Neural progenitor cell (in vitro differentiated cells): Measurements from ENCODE around the gene GOLGA5. TPM values are rescaled to one million over a fixed set of nuclear protein-coding genes. Genes with fewer than 3 reads are reported as not detected.

Experiments used
- DNase-seq: peaks from one replicate; pipeline ENCODE4 v3.0.0-alpha.2; 2016; ENCODE audit warnings: low spot score
- H2AFZ ChIP-seq: fragments of 200-600 bp; sonication (generic); replicated peaks from 2 replicates; pipeline ENCODE4 v1.6.1; 2016; ENCODE audit warnings: antibody characterized with exemption
- H3F3A ChIP-seq: fragments of 200-600 bp; sonication (generic); 2 replicates; pipeline ENCODE4 v1.6.1; 2016; ENCODE audit warnings: antibody characterized with exemption, low read depth
- H3K27ac ChIP-seq: fragments of 200-600 bp; sonication (generic); 2 replicates; pipeline ENCODE4 v1.5.1; 2016; ENCODE audit warnings: mild to moderate bottlenecking
- H3K27me3 ChIP-seq: fragments of 200-600 bp; sonication (generic); 2 replicates; pipeline ENCODE4 v1.6.1; 2016; ENCODE audit warnings: mild to moderate bottlenecking, moderate library complexity
- H3K36me3 ChIP-seq: fragments of 200-600 bp; sonication (generic); 2 replicates; pipeline ENCODE4 v1.5.1; 2016
- H3K4me1 ChIP-seq: fragments of 200-600 bp; sonication (generic); 2 replicates; pipeline ENCODE4 v1.6.1; 2016; ENCODE audit warnings: mixed run types
- H3K4me2 ChIP-seq: fragments of 200-600 bp; sonication (generic); 2 replicates; pipeline ENCODE4 v1.6.1; 2016
- H3K4me3 ChIP-seq: fragments of 200-600 bp; sonication (generic); 2 replicates; pipeline ENCODE4 v1.5.1; 2016
- H3K79me2 ChIP-seq: fragments of 200-600 bp; sonication (generic); 2 replicates; pipeline ENCODE4 v1.6.1; 2016; ENCODE audit warnings: low read depth
- H3K9ac ChIP-seq: fragments of 200-600 bp; sonication (generic); 2 replicates; pipeline ENCODE4 v1.6.1; 2016
- H3K9me3 ChIP-seq: fragments of 200-600 bp; sonication (generic); 2 replicates; pipeline ENCODE4 v1.5.1; 2016; ENCODE audit warnings: low read depth
- H4K20me1 ChIP-seq: fragments of 200-600 bp; sonication (generic); 2 replicates; pipeline ENCODE4 v1.6.1; 2016; ENCODE audit warnings: low read depth
- H3K27ac Mint-ChIP-seq: 3 replicates; pipeline ENCODE4 v1.8.0; 2021; ENCODE audit warnings: mixed read lengths
- H3K27me3 Mint-ChIP-seq: 2 replicates; pipeline ENCODE4 v1.8.0; 2022; ENCODE audit warnings: low read depth, mild to moderate bottlenecking, inconsistent platforms, moderate library complexity, mixed read lengths; ENCODE audit not compliant: insufficient read depth
- H3K36me3 Mint-ChIP-seq: 3 replicates; pipeline ENCODE4 v1.8.0; 2021; ENCODE audit warnings: mixed read lengths
- H3K4me1 Mint-ChIP-seq: 3 replicates; pipeline ENCODE4 v1.8.0; 2021; ENCODE audit warnings: mixed read lengths
- H3K4me3 Mint-ChIP-seq: 3 replicates; pipeline ENCODE4 v1.8.0; 2021; ENCODE audit warnings: mild to moderate bottlenecking, moderate library complexity, mixed read lengths
- H3K9me3 Mint-ChIP-seq: 3 replicates; pipeline ENCODE4 v1.8.0; 2020; ENCODE audit warnings: mixed read lengths
- EZH2 ChIP-seq: fragments of 200-600 bp; sonication (generic); IDR thresholded peaks from 2 replicates; pipeline ENCODE4 v1.6.1; 2017; ENCODE audit warnings: antibody characterized with exemption, mild to moderate bottlenecking, moderate library complexity
- EZH2phosphoT487 ChIP-seq: fragments of 200-600 bp; sonication (generic); IDR thresholded peaks from 2 replicates; pipeline ENCODE4 v1.6.1; 2017; ENCODE audit warnings: antibody characterized with exemption
- total RNA-seq: library from RNA; depleted of rRNA; stranded (reverse); fragments of >200 nt; gene quantifications from 2 replicates; pipeline ENCODE4 v1.2.3, GENCODE V29; 2015; ENCODE audit warnings: low replicate concordance
- TF ChIP-seq, protein P1 (sequence below): fragments of 200-600 bp; sonication (generic); IDR thresholded peaks from 2 replicates; pipeline ENCODE4 v1.5.1; 2017; ENCODE audit warnings: antibody characterized with exemption, mild to moderate bottlenecking

The GOLGA5 gene
- total RNA-seq, 1 donor from 2014 or later = 34.2 TPM

DNA sequence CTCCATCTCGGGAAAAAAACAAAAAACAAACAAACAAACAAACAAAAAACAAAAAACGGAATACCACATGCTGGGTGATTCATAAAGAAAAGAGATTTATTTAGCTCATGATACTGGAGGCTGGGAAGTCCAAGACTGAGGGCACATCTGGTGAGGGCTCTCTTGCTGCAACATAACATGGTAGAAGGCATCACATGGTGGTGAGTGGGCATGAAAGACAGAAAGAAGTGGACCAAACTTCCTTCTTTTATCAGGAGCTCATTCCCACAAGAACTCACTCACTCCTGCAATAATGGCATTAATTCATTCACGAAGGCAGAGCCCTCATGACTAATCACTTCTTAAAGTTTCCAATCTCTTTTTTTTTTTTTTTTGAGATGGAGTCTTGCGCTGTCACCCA lies 37.7 kb upstream of the GOLGA5 start:
- H3K36me3 ChIP-seq = no peaks in the 10 kb centered on the region
- TF ChIP-seq EZH2phosphoT487 (no peak), EZH2 (no peak)
- TF ChIP-seq, protein P1, sequence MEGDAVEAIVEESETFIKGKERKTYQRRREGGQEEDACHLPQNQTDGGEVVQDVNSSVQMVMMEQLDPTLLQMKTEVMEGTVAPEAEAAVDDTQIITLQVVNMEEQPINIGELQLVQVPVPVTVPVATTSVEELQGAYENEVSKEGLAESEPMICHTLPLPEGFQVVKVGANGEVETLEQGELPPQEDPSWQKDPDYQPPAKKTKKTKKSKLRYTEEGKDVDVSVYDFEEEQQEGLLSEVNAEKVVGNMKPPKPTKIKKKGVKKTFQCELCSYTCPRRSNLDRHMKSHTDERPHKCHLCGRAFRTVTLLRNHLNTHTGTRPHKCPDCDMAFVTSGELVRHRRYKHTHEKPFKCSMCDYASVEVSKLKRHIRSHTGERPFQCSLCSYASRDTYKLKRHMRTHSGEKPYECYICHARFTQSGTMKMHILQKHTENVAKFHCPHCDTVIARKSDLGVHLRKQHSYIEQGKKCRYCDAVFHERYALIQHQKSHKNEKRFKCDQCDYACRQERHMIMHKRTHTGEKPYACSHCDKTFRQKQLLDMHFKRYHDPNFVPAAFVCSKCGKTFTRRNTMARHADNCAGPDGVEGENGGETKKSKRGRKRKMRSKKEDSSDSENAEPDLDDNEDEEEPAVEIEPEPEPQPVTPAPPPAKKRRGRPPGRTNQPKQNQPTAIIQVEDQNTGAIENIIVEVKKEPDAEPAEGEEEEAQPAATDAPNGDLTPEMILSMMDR = no peak

DNA sequence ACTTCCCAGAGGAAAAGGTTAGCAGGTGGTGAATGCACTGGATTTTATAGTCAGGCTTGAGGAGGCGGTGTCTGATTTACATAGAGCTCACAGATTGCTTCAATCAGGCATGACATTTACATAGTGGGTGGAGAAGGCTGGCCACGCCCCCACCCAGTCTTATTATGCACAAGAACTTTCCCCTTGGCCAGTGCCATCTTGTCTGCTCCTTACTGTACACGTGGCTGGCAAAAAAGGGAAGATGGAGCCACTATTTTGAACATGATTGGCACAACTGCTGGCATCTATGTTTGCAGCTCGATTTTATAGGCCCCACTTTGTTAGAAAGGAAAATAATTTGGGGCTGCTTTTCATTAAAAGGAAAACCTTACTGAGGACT lies 34.8 kb upstream of the GOLGA5 start:
- peaks cover 2% of the 10 kb centered on the region for H3K9me3 Mint-ChIP-seq
- no peak overlapping the region for H2AFZ ChIP-seq
- peaks cover 10% of the 10 kb centered on the region for H3K4me1 Mint-ChIP-seq

More for the DNA sequence above, 37.7 kb upstream of the GOLGA5 start:
- no peak overlapping the region for H3K9ac ChIP-seq
- H3K9me3 Mint-ChIP-seq = peaks cover 2% of the 10 kb centered on the region
- no peak overlapping the region for H3K4me3 Mint-ChIP-seq
- peaks cover 11% of the 10 kb centered on the region for H3K4me1 Mint-ChIP-seq
- no peaks in the 10 kb centered on the region for H3K36me3 Mint-ChIP-seq
- no peaks in the 10 kb centered on the region for H4K20me1 ChIP-seq
- peaks cover 6% of the 10 kb centered on the region for H3K27me3 Mint-ChIP-seq
- no peaks in the 10 kb centered on the region for H3K9me3 ChIP-seq
- peaks cover 9% of the 10 kb centered on the region for H3K4me1 ChIP-seq
- DNase-seq = no peak
- no peak overlapping the region for H3K27ac Mint-ChIP-seq
- no peak overlapping the region for H3K4me3 ChIP-seq
- no peak overlapping the region for H3K27ac ChIP-seq
- no peak overlapping the region for H2AFZ ChIP-seq
- no peaks in the 10 kb centered on the region for H3K79me2 ChIP-seq
- H3F3A ChIP-seq = no peaks in the 10 kb centered on the region
- no peaks in the 10 kb centered on the region for H3K27me3 ChIP-seq
- no peak overlapping the region for H3K4me2 ChIP-seq

DNA sequence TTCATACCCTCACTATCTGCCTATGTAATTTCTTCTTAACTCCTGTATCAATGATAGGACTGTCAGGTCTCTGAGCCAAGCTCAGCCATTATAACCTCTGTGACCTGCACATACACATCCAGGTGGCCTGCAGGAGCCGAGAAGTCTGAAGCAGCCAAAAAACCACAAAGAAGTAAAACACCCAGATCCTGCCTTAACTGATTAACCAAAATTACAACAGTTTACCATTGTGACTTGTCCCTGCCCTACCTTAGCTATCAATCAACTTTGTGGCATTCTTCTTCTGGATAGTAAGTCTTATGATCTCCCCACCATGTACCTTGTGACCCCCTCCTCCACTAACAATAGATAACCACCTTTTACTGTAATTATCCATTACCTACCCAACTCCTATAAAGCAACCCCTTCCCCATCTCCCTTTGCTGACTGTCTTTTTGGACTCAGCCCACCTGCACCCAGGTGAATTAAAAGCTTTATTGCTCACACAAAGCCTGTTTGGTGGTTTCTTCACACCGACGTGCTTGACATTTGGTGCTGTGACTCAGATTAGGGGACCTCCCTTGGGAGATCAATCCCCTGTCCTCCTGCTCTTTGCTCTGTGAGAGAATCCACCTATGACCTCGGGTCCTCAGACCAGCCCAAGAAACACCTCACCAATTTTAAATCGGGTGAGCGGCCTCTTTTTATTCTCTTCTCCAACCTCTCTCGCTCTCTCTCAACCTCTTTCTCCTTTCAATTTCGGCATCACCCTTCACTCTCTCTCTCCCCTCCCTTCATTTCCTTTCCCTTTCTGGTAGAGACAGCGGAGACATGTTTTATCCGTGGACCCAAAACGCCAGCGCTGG lies 34.2 kb upstream of the GOLGA5 start:
- H2AFZ ChIP-seq = no peak overlapping the region
- no peak overlapping the region for H3K4me2 ChIP-seq
- no peak for DNase-seq
- peaks cover 2% of the 10 kb centered on the region for H3K9me3 Mint-ChIP-seq
- no peaks in the 10 kb centered on the region for H3K79me2 ChIP-seq
- H3K27ac ChIP-seq = no peak overlapping the region
- H3K36me3 ChIP-seq = no peaks in the 10 kb centered on the region
- TF ChIP-seq EZH2phosphoT487 (no peak), EZH2 (no peak)
- TF ChIP-seq, protein P1 = no peak
- no peaks in the 10 kb centered on the region for H3K27me3 ChIP-seq
- H3K27ac Mint-ChIP-seq = no peak overlapping the region
- H3K4me3 ChIP-seq = no peak overlapping the region
- H4K20me1 ChIP-seq = no peaks in the 10 kb centered on the region
- H3K4me1 Mint-ChIP-seq = peaks cover 10% of the 10 kb centered on the region
- no peaks in the 10 kb centered on the region for H3K4me1 ChIP-seq
- H3K9me3 ChIP-seq = no peaks in the 10 kb centered on the region
- H3K27me3 Mint-ChIP-seq = no peaks in the 10 kb centered on the region
- no peaks in the 10 kb centered on the region for H3F3A ChIP-seq
- no peak overlapping the region for H3K4me3 Mint-ChIP-seq
- no peak overlapping the region for H3K9ac ChIP-seq
- H3K36me3 Mint-ChIP-seq = no peaks in the 10 kb centered on the region

More for the DNA sequence above, 34.8 kb upstream of the GOLGA5 start:
- TF ChIP-seq, protein P1 = no peak
- TF ChIP-seq EZH2phosphoT487 (no peak), EZH2 (no peak)
- Histone ChIP-seq H3K79me2 (no peaks in the 10 kb centered on the region), H3K27me3 (no peaks in the 10 kb centered on the region), H3K9ac (no peak overlapping the region), H3K27ac (no peak overlapping the region), H3K4me3 (no peak overlapping the region), H3K4me1 (no peaks in the 10 kb centered on the region), H3F3A (no peaks in the 10 kb centered on the region), H3K9me3 (no peaks in the 10 kb centered on the region), H3K4me2 (no peak overlapping the region), H4K20me1 (no peaks in the 10 kb centered on the region), H3K36me3 (no peaks in the 10 kb centered on the region)
- Mint-ChIP-seq H3K27me3 (no peaks in the 10 kb centered on the region), H3K4me3 (no peak overlapping the region), H3K27ac (no peak overlapping the region), H3K36me3 (no peaks in the 10 kb centered on the region)
- DNase-seq = peak; percentile 26
